ENCODE measurements around the gene CASK.

The CASK gene

GRCh38 chrX:41885724-41886123, 37.6 kb downstream of the CASK start:
- H3K18ac ChIP-seq (ENCODE audit: low read length), result no peak overlapping the region
- H2BK120ac ChIP-seq (ENCODE audit: low read depth, low read length), result no peak overlapping the region
- WGBS (ENCODE audit: extremely low coverage, insufficient coverage, low lambda C conversion rate), result no CpG with 5 or more reads among the region's 1 CpG

GRCh38 chrX:41881166-41881565, 42.2 kb downstream of the CASK start:
- Histone ChIP-seq H3K4me1 (ENCODE audit: control insufficient read depth, low read depth, low read length) (no peaks in the 10 kb centered on the region), H4K5ac (ENCODE audit: low read length) (no peak overlapping the region), H3K4me3 (ENCODE audit: low read length) (no peak overlapping the region), H3K4me2 (ENCODE audit: low read length) (no peak overlapping the region), H3K56ac (ENCODE audit: low read length) (no peak overlapping the region), H3K9ac (ENCODE audit: low read length) (no peak overlapping the region), H2BK5ac (ENCODE audit: low read length) (no peak overlapping the region), H2AK5ac (ENCODE audit: low read length) (no peak overlapping the region), H3K27me3 (ENCODE audit: insufficient read depth, low read length, poor library complexity) (no peaks in the 10 kb centered on the region), H3K36me3 (ENCODE audit: control insufficient read depth, insufficient read depth, low read length) (no peaks in the 10 kb centered on the region), H2BK15ac (replicated peaks; ENCODE audit: low read depth) (no peak overlapping the region), H4K8ac (ENCODE audit: low read depth, low read length) (no peak overlapping the region), H3K23ac (ENCODE audit: low read length) (no peak overlapping the region), H3K4ac (ENCODE audit: low read depth, low read length) (no peak overlapping the region), H2BK120ac (ENCODE audit: low read depth, low read length) (no peak overlapping the region), H3K79me1 (ENCODE audit: low read length) (no peaks in the 10 kb centered on the region), H3K18ac (ENCODE audit: low read length) (no peak overlapping the region), H3K27ac (ENCODE audit: low read depth, low read length) (no peak overlapping the region), H3K79me2 (ENCODE audit: control insufficient read depth, insufficient read depth, low read length) (no peaks in the 10 kb centered on the region)
- WGBS (ENCODE audit: extremely low coverage, insufficient coverage, low lambda C conversion rate), result no CpG with 5 or more reads among the region's 1 CpG
- no peak for DNase-seq

More at GRCh38 chrX:41885724-41886123, 37.6 kb downstream of the CASK start:
- Histone ChIP-seq H3K79me2 (ENCODE audit: control insufficient read depth, insufficient read depth, low read length) (no peaks in the 10 kb centered on the region), H2BK5ac (ENCODE audit: low read length) (no peak overlapping the region), H3K4me2 (ENCODE audit: low read length) (no peak overlapping the region), H2BK15ac (replicated peaks; ENCODE audit: low read depth) (no peak overlapping the region), H2AK5ac (ENCODE audit: low read length) (no peak overlapping the region), H4K8ac (ENCODE audit: low read depth, low read length) (no peak overlapping the region), H4K5ac (ENCODE audit: low read length) (no peak overlapping the region), H3K27me3 (ENCODE audit: insufficient read depth, low read length, poor library complexity) (no peaks in the 10 kb centered on the region), H3K36me3 (ENCODE audit: control insufficient read depth, insufficient read depth, low read length) (no peaks in the 10 kb centered on the region), H3K4me1 (ENCODE audit: control insufficient read depth, low read depth, low read length) (no peaks in the 10 kb centered on the region), H3K4ac (ENCODE audit: low read depth, low read length) (no peak overlapping the region), H3K79me1 (ENCODE audit: low read length) (no peaks in the 10 kb centered on the region), H3K56ac (ENCODE audit: low read length) (no peak overlapping the region), H3K4me3 (ENCODE audit: low read length) (no peak overlapping the region), H3K27ac (ENCODE audit: low read depth, low read length) (no peak overlapping the region), H3K23ac (ENCODE audit: low read length) (no peak overlapping the region), H3K9ac (ENCODE audit: low read length) (no peak overlapping the region)
- DNase-seq, result no peak

- Histone ChIP-seq H4K8ac (ENCODE audit: low read depth, low read length) (no peak overlapping the region), H2BK15ac (replicated peaks; ENCODE audit: low read depth) (no peak overlapping the region), H2BK5ac (ENCODE audit: low read length) (no peak overlapping the region), H3K4me1 (ENCODE audit: control insufficient read depth, low read depth, low read length) (no peaks in the 10 kb centered on the region), H2AK5ac (ENCODE audit: low read length) (no peak overlapping the region), H3K4ac (ENCODE audit: low read depth, low read length) (no peak overlapping the region), H3K56ac (ENCODE audit: low read length) (no peak overlapping the region), H4K5ac (ENCODE audit: low read length) (no peak overlapping the region), H3K36me3 (ENCODE audit: control insufficient read depth, insufficient read depth, low read length) (no peaks in the 10 kb centered on the region), H3K18ac (ENCODE audit: low read length) (no peak overlapping the region), H3K79me2 (ENCODE audit: control insufficient read depth, insufficient read depth, low read length) (no peaks in the 10 kb centered on the region), H3K27me3 (ENCODE audit: insufficient read depth, low read length, poor library complexity) (no peaks in the 10 kb centered on the region), H3K9ac (ENCODE audit: low read length) (no peak overlapping the region), H3K4me2 (ENCODE audit: low read length) (no peak overlapping the region), H3K79me1 (ENCODE audit: low read length) (no peaks in the 10 kb centered on the region), H3K23ac (ENCODE audit: low read length) (no peak overlapping the region), H3K27ac (ENCODE audit: low read depth, low read length) (no peak overlapping the region), H3K4me3 (ENCODE audit: low read length) (no peak overlapping the region), H2BK120ac (ENCODE audit: low read depth, low read length) (no peak overlapping the region)
- no peak for DNase-seq
- WGBS (ENCODE audit: extremely low coverage, insufficient coverage, low lambda C conversion rate), result no CpG with 5 or more reads among the region's 2 CpGs
These were observed 46.2 kb downstream of the CASK start for GRCh38 chrX:41877167-41877566.

- H3K4me1 ChIP-seq (ENCODE audit: control insufficient read depth, low read depth, low read length), result no peaks in the 10 kb centered on the region
- no peak overlapping the region for H2AK5ac ChIP-seq (ENCODE audit: low read length)
- no peak overlapping the region for H3K4me2 ChIP-seq (ENCODE audit: low read length)
- H4K5ac ChIP-seq (ENCODE audit: low read length), result no peak overlapping the region
- no peak overlapping the region for H3K9ac ChIP-seq (ENCODE audit: low read length)
- H3K79me1 ChIP-seq (ENCODE audit: low read length), result no peaks in the 10 kb centered on the region
- H3K36me3 ChIP-seq (ENCODE audit: control insufficient read depth, insufficient read depth, low read length), result no peaks in the 10 kb centered on the region
- DNase-seq, result no peak
- H3K4ac ChIP-seq (ENCODE audit: low read depth, low read length), result no peak overlapping the region
- no peak overlapping the region for H3K4me3 ChIP-seq (ENCODE audit: low read length)
- H3K27ac ChIP-seq (ENCODE audit: low read depth, low read length), result no peak overlapping the region
- no CpG with 5 or more reads among the region's 1 CpG for WGBS (ENCODE audit: extremely low coverage, insufficient coverage, low lambda C conversion rate)
- no peak overlapping the region for H4K8ac ChIP-seq (ENCODE audit: low read depth, low read length)
- no peak overlapping the region for H2BK5ac ChIP-seq (ENCODE audit: low read length)
- no peak overlapping the region for H2BK120ac ChIP-seq (ENCODE audit: low read depth, low read length)
- H3K23ac ChIP-seq (ENCODE audit: low read length), result no peak overlapping the region
- no peak overlapping the region for H3K56ac ChIP-seq (ENCODE audit: low read length)
- H3K79me2 ChIP-seq (ENCODE audit: control insufficient read depth, insufficient read depth, low read length), result no peaks in the 10 kb centered on the region
- no peaks in the 10 kb centered on the region for H3K27me3 ChIP-seq (ENCODE audit: insufficient read depth, low read length, poor library complexity)
- H3K18ac ChIP-seq (ENCODE audit: low read length), result no peak overlapping the region
- no peak overlapping the region for H2BK15ac ChIP-seq (replicated peaks; ENCODE audit: low read depth)
These were observed 48.2 kb downstream of the CASK start for GRCh38 chrX:41875142-41875541.

DNA sequence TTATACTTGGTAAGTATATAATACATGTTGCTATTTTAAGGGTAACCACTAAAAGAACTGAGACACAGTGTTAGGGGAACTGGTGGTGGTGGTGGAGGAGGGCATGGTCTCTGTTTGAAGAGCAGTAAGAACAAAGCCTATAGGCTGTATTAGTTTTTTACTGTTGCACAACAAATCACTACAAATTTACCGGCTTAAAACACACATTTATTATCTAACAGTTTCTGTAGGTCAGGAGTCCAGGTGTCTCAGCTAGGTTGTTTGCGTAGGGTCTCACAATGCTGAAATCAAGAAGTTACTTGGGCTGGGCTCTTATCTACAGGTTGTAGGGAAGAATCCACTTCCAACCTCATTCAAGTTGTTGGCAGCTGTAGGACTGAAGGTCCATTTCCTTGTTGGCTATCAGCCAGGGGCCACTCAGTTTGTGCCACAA, 52.6 kb downstream of the CASK start:
- Histone ChIP-seq H2BK5ac (ENCODE audit: low read length) (no peak overlapping the region), H2AK5ac (ENCODE audit: low read length) (no peak overlapping the region), H3K4me3 (ENCODE audit: low read length) (no peak overlapping the region), H3K27me3 (ENCODE audit: insufficient read depth, low read length, poor library complexity) (no peaks in the 10 kb centered on the region), H3K4me1 (ENCODE audit: control insufficient read depth, low read depth, low read length) (no peaks in the 10 kb centered on the region), H3K79me2 (ENCODE audit: control insufficient read depth, insufficient read depth, low read length) (no peaks in the 10 kb centered on the region), H3K79me1 (ENCODE audit: low read length) (no peaks in the 10 kb centered on the region), H3K27ac (ENCODE audit: low read depth, low read length) (no peak overlapping the region), H3K4ac (ENCODE audit: low read depth, low read length) (no peak overlapping the region), H3K4me2 (ENCODE audit: low read length) (no peak overlapping the region), H4K5ac (ENCODE audit: low read length) (no peak overlapping the region), H3K9ac (ENCODE audit: low read length) (no peak overlapping the region), H4K8ac (ENCODE audit: low read depth, low read length) (no peak overlapping the region), H3K36me3 (ENCODE audit: control insufficient read depth, insufficient read depth, low read length) (no peaks in the 10 kb centered on the region), H2BK120ac (ENCODE audit: low read depth, low read length) (no peak overlapping the region), H3K56ac (ENCODE audit: low read length) (no peak overlapping the region), H2BK15ac (replicated peaks; ENCODE audit: low read depth) (no peak overlapping the region), H3K23ac (ENCODE audit: low read length) (no peak overlapping the region), H3K18ac (ENCODE audit: low read length) (no peak overlapping the region)
- WGBS (ENCODE audit: extremely low coverage, insufficient coverage, low lambda C conversion rate), result no CpG with 5 or more reads among the region's 2 CpGs
- DNase-seq, result no peak

DNA sequence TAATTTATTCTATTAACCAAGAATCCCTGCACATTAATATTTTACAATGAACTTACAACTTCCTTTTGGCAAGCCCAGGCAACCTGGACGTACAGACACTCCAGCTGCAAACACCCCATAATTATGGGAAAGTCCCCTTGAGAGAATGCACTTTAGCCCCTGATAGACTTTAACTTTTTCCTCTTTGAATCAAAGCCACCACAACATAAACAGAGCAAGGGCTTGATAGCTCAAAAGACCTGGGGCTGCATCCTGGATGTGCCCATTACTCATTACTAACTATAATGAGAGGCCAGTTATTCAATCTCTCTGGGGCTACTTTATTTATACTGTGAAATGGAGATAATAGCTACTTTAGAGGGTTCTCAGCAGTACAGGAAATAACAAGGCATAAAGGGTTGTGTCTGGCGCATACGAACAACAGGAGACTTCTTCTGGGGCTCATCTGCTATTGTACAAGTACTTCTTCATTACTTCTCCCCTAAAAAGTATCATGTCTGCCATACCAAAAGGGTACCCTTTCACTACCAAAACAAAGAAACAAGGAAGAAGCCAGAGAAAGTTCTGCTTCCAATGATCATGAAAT, 54.9 kb downstream of the CASK start:
- WGBS (ENCODE audit: extremely low coverage, insufficient coverage, low lambda C conversion rate), result no CpG with 5 or more reads among the region's 3 CpGs
- H3K4me2 ChIP-seq (ENCODE audit: low read length), result no peak overlapping the region
- no peak overlapping the region for H3K4ac ChIP-seq (ENCODE audit: low read depth, low read length)
- no peaks in the 10 kb centered on the region for H3K27me3 ChIP-seq (ENCODE audit: insufficient read depth, low read length, poor library complexity)
- no peak overlapping the region for H3K18ac ChIP-seq (ENCODE audit: low read length)
- H2BK120ac ChIP-seq (ENCODE audit: low read depth, low read length), result no peak overlapping the region
- H3K9ac ChIP-seq (ENCODE audit: low read length), result no peak overlapping the region
- H3K79me1 ChIP-seq (ENCODE audit: low read length), result no peaks in the 10 kb centered on the region
- no peak overlapping the region for H2BK15ac ChIP-seq (replicated peaks; ENCODE audit: low read depth)
- no peak overlapping the region for H3K4me3 ChIP-seq (ENCODE audit: low read length)
- no peak for DNase-seq
- H3K27ac ChIP-seq (ENCODE audit: low read depth, low read length), result no peak overlapping the region
- no peaks in the 10 kb centered on the region for H3K36me3 ChIP-seq (ENCODE audit: control insufficient read depth, insufficient read depth, low read length)
- H3K23ac ChIP-seq (ENCODE audit: low read length), result no peak overlapping the region
- H2AK5ac ChIP-seq (ENCODE audit: low read length), result no peak overlapping the region
- H3K79me2 ChIP-seq (ENCODE audit: control insufficient read depth, insufficient read depth, low read length), result no peaks in the 10 kb centered on the region
- H3K56ac ChIP-seq (ENCODE audit: low read length), result no peak overlapping the region
- no peak overlapping the region for H4K8ac ChIP-seq (ENCODE audit: low read depth, low read length)
- H2BK5ac ChIP-seq (ENCODE audit: low read length), result no peak overlapping the region
- H4K5ac ChIP-seq (ENCODE audit: low read length), result no peak overlapping the region
- no peaks in the 10 kb centered on the region for H3K4me1 ChIP-seq (ENCODE audit: control insufficient read depth, low read depth, low read length)
